K562 (cell line): ENCODE data around the gene CNGA3. TPM values are rescaled to one million over a fixed set of nuclear protein-coding genes. Genes with fewer than 3 reads are reported as not detected.

ENCODE experiments used
- ATAC-seq: fragments of 200-7000 bp; cut with Tn5 transposase; 3 replicates; pipeline ENCODE4 v1.9.1; 2020; ENCODE audit warnings: moderate library complexity
- BruUV-seq: library from RNA; stranded (reverse); fragments of 400-500 nt; replicated peaks from 2 replicates; lab custom pipeline; 2021; lab: Mats Ljungman, UMichigan
- CTCF ChIA-PET: fragments of 300-600 bp; formaldehyde crosslinking; extraction: SDS; loops from one replicate; lab custom pipeline; 2021; ENCODE audit warnings: low intra/inter-chr PET ratio; lab: Yijun Ruan, JAX
- POLR2A ChIA-PET: fragments of 300-600, 350-650 bp; sonication (Branson Sonifier 250); formaldehyde crosslinking; extraction: SDS; loops from one replicate; lab custom pipeline; 2021; ENCODE audit warnings: antibody characterized with exemption, inconsistent platforms; lab: Yijun Ruan, JAX
- DNase-seq, 4 experiments: peaks; one replicate each; pipeline versions ENCODE4 v3.0.0 to v3.0.0-alpha.2; 2011 to 2018; ENCODE audit warnings: low spot score in 3 of 4, mixed read lengths in 3 of 4; ENCODE audit errors: extremely low read depth in 1 of 4
- FAIRE-seq: peaks from 2 replicates; lab custom pipeline; 2011; peaks lifted over from hg19 to GRCh38; lab: Jason Lieb, UNC
- H2AFZ ChIP-seq: 2 replicates; pipeline ENCODE4 v1.6.0; 2011; ENCODE audit warnings: low read depth, low read length, control low read depth, inconsistent platforms
- H3K27ac ChIP-seq: fragments of 200-600 bp; 3 replicates; pipeline ENCODE4 v1.8.0; 2011; ENCODE audit warnings: low read depth, mild to moderate bottlenecking, control low read depth, inconsistent platforms, low read length, moderate library complexity, mixed read lengths; ENCODE audit errors: extremely low read depth
- H3K27me3 ChIP-seq, 2 experiments: fragments of 300-600 bp in 1 of 2; 2 replicates in 1 of 2; 3 replicates in 1 of 2; pipeline versions ENCODE4 v1.6.0 to v1.8.0; 2011; ENCODE audit warnings: inconsistent platforms in 2 of 2, low read length in 2 of 2, mild to moderate bottlenecking in 1 of 2, mixed read lengths in 1 of 2, moderate library complexity in 1 of 2; ENCODE audit not compliant: control insufficient read depth in 2 of 2, insufficient read depth in 2 of 2
- H3K36me3 ChIP-seq: fragments of 300-600 bp; 3 replicates; pipeline ENCODE4 v1.8.0; 2011; ENCODE audit warnings: mild to moderate bottlenecking, low read length, inconsistent platforms; ENCODE audit not compliant: control insufficient read depth, insufficient read depth
- H3K4me1 ChIP-seq, 2 experiments: fragments of 200-600 bp in 1 of 2; replicated peaks in 1 of 2; 2 replicates in 1 of 2; 3 replicates in 1 of 2; pipeline versions ENCODE4 v1.5.1 to v1.8.0; 2011; ENCODE audit warnings: inconsistent platforms in 2 of 2, low read length in 2 of 2, mild to moderate bottlenecking in 1 of 2, mixed read lengths in 1 of 2, moderate library complexity in 1 of 2; ENCODE audit not compliant: control insufficient read depth in 2 of 2, insufficient read depth in 2 of 2
- H3K4me2 ChIP-seq: 2 replicates; pipeline ENCODE4 v1.6.1; 2011; ENCODE audit warnings: low read length, control low read depth, inconsistent platforms, mixed read lengths; ENCODE audit not compliant: insufficient read depth
- H3K4me3 ChIP-seq: fragments of 200-600 bp; sonication (generic), shearing (Covaris generic); 2 replicates; pipeline ENCODE4 v1.5.1; 2016; ENCODE audit warnings: control low read depth, inconsistent platforms
- H3K79me2 ChIP-seq: fragments of 200-600 bp; 3 replicates; pipeline ENCODE4 v1.8.0; 2011; ENCODE audit warnings: low read length, inconsistent platforms; ENCODE audit not compliant: control insufficient read depth, insufficient read depth
- H3K9ac ChIP-seq, 2 experiments: 2 replicates each; pipeline versions ENCODE4 v1.6.0 to v1.6.1; 2011; ENCODE audit warnings: low read depth in 2 of 2, low read length in 2 of 2, control low read depth in 1 of 2, inconsistent platforms in 1 of 2, mild to moderate bottlenecking in 1 of 2, mixed read lengths in 1 of 2; ENCODE audit not compliant: insufficient read depth in 1 of 2
- H3K9me1 ChIP-seq: one replicate; pipeline ENCODE4 v1.6.0; 2011; ENCODE audit warnings: inconsistent platforms, mild to moderate bottlenecking, low read length, moderate library complexity; ENCODE audit not compliant: control insufficient read depth, insufficient read depth
- H3K9me3 ChIP-seq: replicated peaks from 2 replicates; pipeline ENCODE4 v1.5.1; 2011; ENCODE audit warnings: low read depth, low read length, inconsistent platforms; ENCODE audit not compliant: control insufficient read depth, insufficient read depth
- H4K20me1 ChIP-seq: replicated peaks from 2 replicates; pipeline ENCODE4 v1.6.1; 2011; ENCODE audit warnings: low read length, inconsistent platforms, mixed read lengths; ENCODE audit not compliant: control insufficient read depth, insufficient read depth
- CSDE1 ChIP-seq, 2 experiments: fragments of 450-650 bp; IDR thresholded peaks; 2 replicates each; pipeline ENCODE4 v1.6.1; 2016; ENCODE audit warnings: mild to moderate bottlenecking in 1 of 2
- FOXP1 ChIP-seq: sonication (generic); formaldehyde crosslinking; IDR thresholded peaks from 2 replicates; pipeline ENCODE4 v1.8.0; 2022; ENCODE audit warnings: mild to moderate bottlenecking, missing genetic modification reagents
- HDAC1 ChIP-seq, 2 experiments: fragments of 450-650 bp; IDR thresholded peaks; 2 replicates each; pipeline ENCODE4 v1.6.1; 2016 to 2017; ENCODE audit warnings: inconsistent platforms in 1 of 2, mild to moderate bottlenecking in 1 of 2, moderate library complexity in 1 of 2
- MIER1 ChIP-seq: fragments of 450-650 bp; IDR thresholded peaks from 2 replicates; pipeline ENCODE4 v1.6.1; 2016; ENCODE audit warnings: antibody characterized with exemption, mild to moderate bottlenecking, low read depth
- ZNF140 ChIP-seq: fragments of 250-450 bp; sonication (Bioruptor Pico); IDR thresholded peaks from 2 replicates; pipeline ENCODE4 v1.8.0; 2021; ENCODE audit warnings: moderate library complexity, mild to moderate bottlenecking, inconsistent platforms
- ZNF197 ChIP-seq: fragments of 200-800 bp; sonication (Bioruptor generic); IDR thresholded peaks from 2 replicates; pipeline ENCODE4 v1.6.1; 2016; ENCODE audit warnings: low read depth, missing genetic modification characterization, missing compliant biosample characterization
- ZNF316 ChIP-seq: fragments of 450-650 bp; IDR thresholded peaks from 2 replicates; pipeline ENCODE4 v1.6.1; 2016
- WGBS: fragments of 100-300 bp; shearing (Covaris generic); methylation state at CpG from one replicate; pipeline ENCODE4 v1.1.6; 2016; ENCODE audit warnings: low coverage, mixed read lengths; ENCODE audit not compliant: insufficient coverage; ENCODE audit errors: missing lambda C conversion rate; 5-methylcytosine and 5-hydroxymethylcytosine counted together
- in situ Hi-C: fragments of 300-500 bp; cut with MboI; formaldehyde crosslinking; loops from 4 replicates; pipeline ENCODE4 v1.15.0; 2018; ENCODE audit warnings: inconsistent platforms, mixed read lengths
- intact Hi-C: fragments of 100-400 bp; cut with micrococcal nuclease; formaldehyde crosslinking; loops from 2 replicates; pipeline ENCODE4 v1.14.2; 2022
- polyA plus RNA-seq, 8 experiments: library from polyadenylated mRNA; depleted of rRNA in 4 of 8; stranded (reverse) in 5 of 8; unstranded in 3 of 8; fragments of >200 nt; fragmentation: Nextera tagmentation in 2 of 8; fragmentation: Illumina TruSeq in 1 of 8; extraction: Ambion mirVana in 2 of 8; extraction: Trizol in 1 of 8; gene quantifications; 2 replicates each; pipeline versions ENCODE4 v1.2.1 to v1.2.3, GENCODE V29; 2011 to 2014; ENCODE audit warnings: inconsistent platforms in 1 of 8, missing spikeins in 1 of 8
- total RNA-seq, 7 experiments: library from RNA; depleted of rRNA in 6 of 7; stranded (reverse); fragments of >200 nt in 6 of 7; fragmentation: Illumina TruSeq in 2 of 7; extraction: Trizol in 2 of 7; gene quantifications; 2 replicates each; pipeline versions ENCODE4 v1.2.1 to v1.2.3, GENCODE V29; 2011 to 2021; ENCODE audit warnings: low replicate concordance in 1 of 7

CNGA3 gene
- total and polyA plus RNA-seq, 9 of the 15 experiments (the other 6 are each of a cell fraction or from before 2014, with no cell fraction given), result not detected

GRCh38 chr2:98438190-98439133, 92.2 kb downstream of the CNGA3 start:
- CTCF ChIA-PET, result no interaction called here
- TF ChIP-seq ZNF197 (CRISPR knock-in tag) (no peak), ZNF316 (peak; percentile 17; the same call in 1 of the 2 replicates), CSDE1 (IDR thresholded peaks at IDR 0.05) (no peak), MIER1 (no peak), ZNF140 (no peak), FOXP1 (CRISPR knock-in tag) (no peak), HDAC1 (IDR thresholded peaks at IDR 0.05) (no peak)
- intact Hi-C loops, result no loop called here

More at GRCh38 chr2:98438190-98439133, 92.2 kb downstream of the CNGA3 start:
- no peaks in the 10 kb centered on the region for H4K20me1 ChIP-seq
- POLR2A ChIA-PET, result no interaction called here
- no peak overlapping the region for H3K27ac ChIP-seq
- no peak for FAIRE-seq
- peaks cover 3% of the 10 kb centered on the region for H3K9me3 ChIP-seq
- H3K27me3 ChIP-seq, result no peaks in the 10 kb centered on the region
- H3K4me3 ChIP-seq, result no peak overlapping the region
- H3K79me2 ChIP-seq, result no peaks in the 10 kb centered on the region
- in situ Hi-C loops, result no loop called here
- H3K4me2 ChIP-seq, result no peak overlapping the region
- H3K36me3 ChIP-seq, result no peaks in the 10 kb centered on the region
- DNase-seq, result no peak
- no peak overlapping the region for H3K9ac ChIP-seq
- no peak for ATAC-seq
- BruUV-seq, result no TSS peak
- peaks cover 0 to 9% of the 10 kb centered on the region in 2 experiments; a peak in 2 of 5 replicates for H3K4me1 ChIP-seq
- H3K9me1 ChIP-seq, result no peaks in the 10 kb centered on the region
- H2AFZ ChIP-seq, result no peak overlapping the region
- 44% methylated on average over 1 of the region's 1 CpG for WGBS
